GM19463 (cell line): Measurements from ENCODE around the gene HCK.
"Not testable (repeated sequence)": the region's sequence is repeated elsewhere in the genome, so short reads cannot be mapped to it uniquely, and the experiment has no call there.

ENCODE experiments used
- ATAC-seq: cut with Tn5 transposase; IDR thresholded peaks from one replicate; pipeline ENCODE4 v1.9.1; 2021; ENCODE audit warnings: mild to moderate bottlenecking, moderate library complexity; ENCODE audit not compliant: unreplicated experiment

Gene HCK

GRCh38 chr20:32089637-32090362 lies 37.8 kb downstream of the HCK start:
- ATAC-seq, result no peak

GRCh38 chr20:32091888-32092346 lies 39.9 kb downstream of the HCK start:
- no peak for ATAC-seq

- ATAC-seq, result no peak
Observed at GRCh38 chr20:32098786-32099185, 46.7 kb downstream of the HCK start.

- no peak for ATAC-seq
Observed at GRCh38 chr20:32108814-32109391, 56.9 kb downstream of the HCK start.

GRCh38 chr20:32109392-32110172 lies 57.5 kb downstream of the HCK start, which contains the start of gene TM9SF4:
Gene TM9SF4 (plus strand): TSS chr20:32109714. CDS start chr20:32109741, 27 bp downstream.
- peak; percentile 82 for ATAC-seq

GRCh38 chr20:32110173-32110704 lies 58.2 kb downstream of the HCK start:
- ATAC-seq, result no peak

GRCh38 chr20:32110727-32111126 lies 58.7 kb downstream of the HCK start:
- no peak for ATAC-seq

- no peak for ATAC-seq
Observed at GRCh38 chr20:32111156-32111686, 59.2 kb downstream of the HCK start.

GRCh38 chr20:32111753-32112152 lies 59.7 kb downstream of the HCK start:
- no peak for ATAC-seq

GRCh38 chr20:32112841-32113240 lies 60.8 kb downstream of the HCK start:
- no peak for ATAC-seq

GRCh38 chr20:32113591-32114260 lies 61.7 kb downstream of the HCK start:
- no peak for ATAC-seq

- no peak for ATAC-seq
Observed at GRCh38 chr20:32114305-32114960, 62.4 kb downstream of the HCK start.

- no peak for ATAC-seq
Observed at GRCh38 chr20:32115211-32115767, 63.2 kb downstream of the HCK start.

- ATAC-seq, result no peak
Observed at GRCh38 chr20:32116079-32116521, 64.1 kb downstream of the HCK start.

GRCh38 chr20:32116796-32117195 lies 64.8 kb downstream of the HCK start:
- ATAC-seq, result not testable (repeated sequence)

GRCh38 chr20:32118427-32118826 lies 66.4 kb downstream of the HCK start:
- not testable (repeated sequence) for ATAC-seq

- no peak for ATAC-seq
Observed at GRCh38 chr20:32119734-32120133, 67.7 kb downstream of the HCK start.

GRCh38 chr20:32121908-32122307 lies 69.9 kb downstream of the HCK start:
- not testable (repeated sequence) for ATAC-seq

- no peak for ATAC-seq
Observed at GRCh38 chr20:32123088-32123487, 71.0 kb downstream of the HCK start.
